Liver (tissue), 9 donors: Measurements from ENCODE around the gene EMSY. TPM values are rescaled to one million over a fixed set of nuclear protein-coding genes. Genes with fewer than 3 reads are reported as not detected.

Experiments
- DNase-seq: peaks from one replicate; pipeline ENCODE4 v3.0.0-alpha.2; 2017; ENCODE audit warnings: low spot score
- H3K27ac ChIP-seq, 2 donors: one replicate each; pipeline ENCODE4 v1.7.0; 2013; ENCODE audit warnings: inconsistent platforms in 2 of 2, low read length in 2 of 2, control low read depth in 1 of 2, low read depth in 1 of 2, mild to moderate bottlenecking in 1 of 2
- H3K27me3 ChIP-seq, 4 donors: one replicate each; pipeline versions ENCODE4 v1.6.1 to v1.7.0; 2013; ENCODE audit warnings: low read length in 3 of 4, inconsistent platforms in 1 of 4, mild to moderate bottlenecking in 1 of 4, moderate library complexity in 1 of 4; ENCODE audit not compliant: control insufficient read depth in 4 of 4, insufficient read depth in 4 of 4
- H3K36me3 ChIP-seq, 4 donors: one replicate each; pipeline versions ENCODE4 v1.6.1 to v1.7.0; 2013; ENCODE audit warnings: low read length in 3 of 4, mild to moderate bottlenecking in 3 of 4, low read depth in 1 of 4, moderate library complexity in 1 of 4; ENCODE audit not compliant: control insufficient read depth in 4 of 4, insufficient read depth in 3 of 4
- H3K4me1 ChIP-seq, 4 donors: one replicate each; pipeline versions ENCODE4 v1.6.1 to v1.7.0; 2013; ENCODE audit warnings: low read length in 3 of 4, mild to moderate bottlenecking in 3 of 4, moderate library complexity in 1 of 4; ENCODE audit not compliant: control insufficient read depth in 4 of 4, insufficient read depth in 4 of 4
- H3K4me3 ChIP-seq, 3 donors: one replicate each; pipeline versions ENCODE4 v1.6.1 to v1.7.0; 2013; ENCODE audit warnings: low read length in 3 of 3, control low read depth in 1 of 3, low read depth in 1 of 3, mild to moderate bottlenecking in 1 of 3
- H3K9ac ChIP-seq, 2 donors: one replicate each; pipeline ENCODE4 v1.7.0; 2013; ENCODE audit warnings: low read length in 2 of 2, mild to moderate bottlenecking in 2 of 2, moderate library complexity in 2 of 2, control low read depth in 1 of 2, low read depth in 1 of 2
- H3K9me3 ChIP-seq, 4 donors: one replicate each; pipeline versions ENCODE4 v1.6.1 to v1.7.0; 2013; ENCODE audit warnings: low read length in 3 of 4; ENCODE audit not compliant: control insufficient read depth in 4 of 4
- EGR1 ChIP-seq, 2 donors: IDR thresholded peaks; 2 replicates each; pipeline ENCODE4 v1.6.1; 2016 to 2018; ENCODE audit warnings: antibody characterized with exemption in 2 of 2, low read depth in 2 of 2
- FOXA1 ChIP-seq: IDR thresholded peaks from 2 replicates; pipeline ENCODE4 v1.6.1; 2016; ENCODE audit warnings: antibody characterized with exemption
- FOXA2 ChIP-seq: IDR thresholded peaks from 2 replicates; pipeline ENCODE4 v1.6.1; 2016; ENCODE audit warnings: antibody characterized with exemption
- GABPA ChIP-seq, 2 donors: IDR thresholded peaks in 1 of 2; conservative IDR thresholded peaks in 1 of 2; 2 replicates each; pipeline ENCODE4 v1.6.1; 2016; ENCODE audit warnings: antibody characterized with exemption in 2 of 2, mild to moderate bottlenecking in 1 of 2, moderate library complexity in 1 of 2
- HNF4A ChIP-seq, 2 donors: conservative IDR thresholded peaks; 2 replicates each; pipeline ENCODE4 v1.6.1; 2016; ENCODE audit warnings: antibody characterized with exemption in 2 of 2, mild to moderate bottlenecking in 2 of 2
- HNF4G ChIP-seq: IDR thresholded peaks from 2 replicates; pipeline ENCODE4 v1.6.1; 2016; ENCODE audit warnings: antibody characterized with exemption
- JUND ChIP-seq, 2 donors: IDR thresholded peaks; 2 replicates each; pipeline ENCODE4 v1.6.1; 2016; ENCODE audit warnings: antibody characterized with exemption in 2 of 2
- NR2F2 ChIP-seq: IDR thresholded peaks from 2 replicates; pipeline ENCODE4 v1.6.1; 2016; ENCODE audit warnings: antibody characterized with exemption
- RAD21 ChIP-seq, 2 donors: IDR thresholded peaks; 2 replicates each; pipeline ENCODE4 v1.6.1; 2016; ENCODE audit warnings: antibody characterized with exemption in 2 of 2, mild to moderate bottlenecking in 2 of 2
- RXRA ChIP-seq, 2 donors: IDR thresholded peaks; 2 replicates each; pipeline ENCODE4 v1.6.1; 2017 to 2018; ENCODE audit warnings: antibody characterized with exemption in 2 of 2, mild to moderate bottlenecking in 1 of 2
- SP1 ChIP-seq: IDR thresholded peaks from 2 replicates; pipeline ENCODE4 v1.6.1; 2018; ENCODE audit warnings: antibody characterized with exemption, mild to moderate bottlenecking
- TAF1 ChIP-seq: conservative IDR thresholded peaks from 2 replicates; pipeline ENCODE4 v1.6.1; 2016; ENCODE audit warnings: antibody characterized with exemption, mild to moderate bottlenecking
- YY1 ChIP-seq: IDR thresholded peaks from 2 replicates; pipeline ENCODE4 v1.6.1; 2016; ENCODE audit warnings: antibody characterized with exemption, mild to moderate bottlenecking
- WGBS: extraction: QIAGEN DNeasy Blood & Tissue Kit; methylation state at CpG from one replicate; pipeline ENCODE4 v1.1.7; 2013; 5-methylcytosine and 5-hydroxymethylcytosine counted together
- polyA plus RNA-seq, 2 donors: library from polyadenylated mRNA; stranded (reverse) in 1 of 2; unstranded in 1 of 2; fragments of 200-250 nt in 1 of 2; fragments of >200 nt in 1 of 2; fragmentation: Nextera tagmentation in 1 of 2; extraction: Ambion mirVana in 1 of 2; gene quantifications; one replicate each; pipeline versions ENCODE4 v1.2.1 to v1.2.3, GENCODE V29; 2013 to 2015
- total RNA-seq, 2 donors: library from RNA; depleted of rRNA; stranded (reverse); fragments of >200 nt; gene quantifications; one replicate each; pipeline ENCODE4 v1.2.3, GENCODE V29; 2014
- TF ChIP-seq, protein P1 (sequence below): IDR thresholded peaks from 2 replicates; pipeline ENCODE4 v1.6.1; 2016; ENCODE audit warnings: antibody characterized with exemption
- TF ChIP-seq, protein P2 (sequence below): IDR thresholded peaks from 2 replicates; pipeline ENCODE4 v1.6.1; 2016; ENCODE audit warnings: antibody characterized with exemption, mild to moderate bottlenecking
- TF ChIP-seq, protein P3 (sequence below): fragments of 150-350 bp; IDR thresholded peaks from 2 replicates; pipeline ENCODE4 v1.5.1; 2017; ENCODE audit warnings: improper control_type of control experiment, low read depth, low read length; ENCODE audit not compliant: missing input control
- TF ChIP-seq, protein P4 (sequence below): IDR thresholded peaks from 2 replicates; pipeline ENCODE4 v1.6.1; 2016; ENCODE audit warnings: antibody characterized with exemption
- TF ChIP-seq, protein P5 (sequence below): IDR thresholded peaks from 2 replicates; pipeline ENCODE4 v1.6.1; 2016; ENCODE audit warnings: antibody characterized with exemption
- donor health status: healthy.
- donor health status: healthy.
- donor health status: healthy.
- donor health status: healthy.
- donor health status: healthy.

EMSY gene, protein sequence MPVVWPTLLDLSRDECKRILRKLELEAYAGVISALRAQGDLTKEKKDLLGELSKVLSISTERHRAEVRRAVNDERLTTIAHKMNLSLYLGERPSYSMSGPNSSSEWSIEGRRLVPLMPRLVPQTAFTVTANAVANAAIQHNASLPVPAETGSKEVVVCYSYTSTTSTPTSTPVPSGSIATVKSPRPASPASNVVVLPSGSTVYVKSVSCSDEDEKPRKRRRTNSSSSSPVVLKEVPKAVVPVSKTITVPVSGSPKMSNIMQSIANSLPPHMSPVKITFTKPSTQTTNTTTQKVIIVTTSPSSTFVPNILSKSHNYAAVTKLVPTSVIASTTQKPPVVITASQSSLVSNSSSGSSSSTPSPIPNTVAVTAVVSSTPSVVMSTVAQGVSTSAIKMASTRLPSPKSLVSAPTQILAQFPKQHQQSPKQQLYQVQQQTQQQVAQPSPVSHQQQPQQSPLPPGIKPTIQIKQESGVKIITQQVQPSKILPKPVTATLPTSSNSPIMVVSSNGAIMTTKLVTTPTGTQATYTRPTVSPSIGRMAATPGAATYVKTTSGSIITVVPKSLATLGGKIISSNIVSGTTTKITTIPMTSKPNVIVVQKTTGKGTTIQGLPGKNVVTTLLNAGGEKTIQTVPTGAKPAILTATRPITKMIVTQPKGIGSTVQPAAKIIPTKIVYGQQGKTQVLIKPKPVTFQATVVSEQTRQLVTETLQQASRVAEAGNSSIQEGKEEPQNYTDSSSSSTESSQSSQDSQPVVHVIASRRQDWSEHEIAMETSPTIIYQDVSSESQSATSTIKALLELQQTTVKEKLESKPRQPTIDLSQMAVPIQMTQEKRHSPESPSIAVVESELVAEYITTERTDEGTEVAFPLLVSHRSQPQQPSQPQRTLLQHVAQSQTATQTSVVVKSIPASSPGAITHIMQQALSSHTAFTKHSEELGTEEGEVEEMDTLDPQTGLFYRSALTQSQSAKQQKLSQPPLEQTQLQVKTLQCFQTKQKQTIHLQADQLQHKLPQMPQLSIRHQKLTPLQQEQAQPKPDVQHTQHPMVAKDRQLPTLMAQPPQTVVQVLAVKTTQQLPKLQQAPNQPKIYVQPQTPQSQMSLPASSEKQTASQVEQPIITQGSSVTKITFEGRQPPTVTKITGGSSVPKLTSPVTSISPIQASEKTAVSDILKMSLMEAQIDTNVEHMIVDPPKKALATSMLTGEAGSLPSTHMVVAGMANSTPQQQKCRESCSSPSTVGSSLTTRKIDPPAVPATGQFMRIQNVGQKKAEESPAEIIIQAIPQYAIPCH (N-terminal part only)
- total RNA-seq (10 to 100 TPM; 11.9 to 14.8 TPM), polyA plus RNA-seq (1 to 10 TPM; 4.2 to 5.9 TPM)

DNA sequence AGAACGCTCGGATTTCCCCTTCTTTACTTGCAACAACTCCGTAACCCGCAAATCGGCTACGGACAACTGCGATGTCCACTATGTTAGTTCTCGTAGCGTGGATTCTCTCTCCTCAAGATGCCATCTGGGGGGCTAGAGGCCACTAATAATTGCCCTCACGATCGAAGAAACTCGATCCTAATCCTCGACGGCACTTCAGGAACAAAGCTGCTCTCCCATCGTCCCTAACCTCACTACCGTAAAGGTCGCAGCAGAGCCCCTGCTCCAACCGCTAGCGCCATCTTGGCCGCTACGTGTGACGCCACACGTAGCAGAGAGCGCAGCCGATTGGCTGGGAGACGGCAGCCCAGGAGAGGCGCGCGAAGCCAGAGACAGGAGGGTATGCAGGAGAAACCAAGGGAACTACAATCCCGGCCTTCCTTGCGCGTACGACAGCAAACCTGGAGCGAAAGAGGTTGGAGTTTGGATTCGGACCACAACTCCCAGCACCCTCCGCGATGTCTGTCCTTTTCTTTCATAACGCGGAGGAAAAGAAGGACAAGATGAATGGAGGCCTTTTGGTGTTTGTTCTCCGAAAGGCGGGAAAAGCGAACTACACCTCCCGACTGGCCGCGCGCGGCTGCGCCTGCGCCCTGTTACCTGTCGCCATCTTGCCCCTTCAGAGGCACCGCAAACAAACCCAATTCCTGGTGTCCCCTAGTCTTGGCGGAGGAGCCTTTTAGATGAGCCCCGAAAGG, at the start of gene EMSY:
Gene EMSY, plus strand, starts transcription at position 635 of the 737 bp plus-strand sequence. CDS start 1,921 bp downstream, outside the sequence.
- WGBS, result under 1% methylated on average over 53 of the region's 53 CpGs
- Histone ChIP-seq H3K4me3 (peak within 1 kb of the TSS; percentile 99), H3K9ac (peak within 1 kb of the TSS; percentile 87 to 92), H3K27ac (peak within 1 kb of the TSS; percentile 60 to 83), H3K4me1 (peaks cover 2 to 14% (median 8%) of the 10 kb centered on the region in 4 donors), H3K36me3 (peaks cover 0 to 5% (median 2%) of the 10 kb centered on the region in 4 donors), H3K9me3 (no peaks in the 10 kb centered on the region), H3K27me3 (no peaks in the 10 kb centered on the region)
- TF ChIP-seq, protein P1, sequence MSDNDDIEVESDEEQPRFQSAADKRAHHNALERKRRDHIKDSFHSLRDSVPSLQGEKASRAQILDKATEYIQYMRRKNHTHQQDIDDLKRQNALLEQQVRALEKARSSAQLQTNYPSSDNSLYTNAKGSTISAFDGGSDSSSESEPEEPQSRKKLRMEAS, result peak; percentile 76
- TF ChIP-seq YY1, result peak; percentile 99
- TF ChIP-seq NR2F2, result peak; percentile 89
- TF ChIP-seq EGR1 (IDR thresholded peaks at IDR 0.05; ENCODE audit: low read depth in 2 of 2), result no peak
- peak; percentile 32 to 49 for TF ChIP-seq JUND (IDR thresholded peaks at IDR 0.05)
- TF ChIP-seq GABPA (IDR thresholded peaks at IDR 0.05 in 1 of 2, conservative IDR thresholded peaks at IDR 0.05 in 1 of 2), result peak in 1 of 2 donors; percentile 77
- TF ChIP-seq, protein P2, sequence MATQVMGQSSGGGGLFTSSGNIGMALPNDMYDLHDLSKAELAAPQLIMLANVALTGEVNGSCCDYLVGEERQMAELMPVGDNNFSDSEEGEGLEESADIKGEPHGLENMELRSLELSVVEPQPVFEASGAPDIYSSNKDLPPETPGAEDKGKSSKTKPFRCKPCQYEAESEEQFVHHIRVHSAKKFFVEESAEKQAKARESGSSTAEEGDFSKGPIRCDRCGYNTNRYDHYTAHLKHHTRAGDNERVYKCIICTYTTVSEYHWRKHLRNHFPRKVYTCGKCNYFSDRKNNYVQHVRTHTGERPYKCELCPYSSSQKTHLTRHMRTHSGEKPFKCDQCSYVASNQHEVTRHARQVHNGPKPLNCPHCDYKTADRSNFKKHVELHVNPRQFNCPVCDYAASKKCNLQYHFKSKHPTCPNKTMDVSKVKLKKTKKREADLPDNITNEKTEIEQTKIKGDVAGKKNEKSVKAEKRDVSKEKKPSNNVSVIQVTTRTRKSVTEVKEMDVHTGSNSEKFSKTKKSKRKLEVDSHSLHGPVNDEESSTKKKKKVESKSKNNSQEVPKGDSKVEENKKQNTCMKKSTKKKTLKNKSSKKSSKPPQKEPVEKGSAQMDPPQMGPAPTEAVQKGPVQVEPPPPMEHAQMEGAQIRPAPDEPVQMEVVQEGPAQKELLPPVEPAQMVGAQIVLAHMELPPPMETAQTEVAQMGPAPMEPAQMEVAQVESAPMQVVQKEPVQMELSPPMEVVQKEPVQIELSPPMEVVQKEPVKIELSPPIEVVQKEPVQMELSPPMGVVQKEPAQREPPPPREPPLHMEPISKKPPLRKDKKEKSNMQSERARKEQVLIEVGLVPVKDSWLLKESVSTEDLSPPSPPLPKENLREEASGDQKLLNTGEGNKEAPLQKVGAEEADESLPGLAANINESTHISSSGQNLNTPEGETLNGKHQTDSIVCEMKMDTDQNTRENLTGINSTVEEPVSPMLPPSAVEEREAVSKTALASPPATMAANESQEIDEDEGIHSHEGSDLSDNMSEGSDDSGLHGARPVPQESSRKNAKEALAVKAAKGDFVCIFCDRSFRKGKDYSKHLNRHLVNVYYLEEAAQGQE, result peak; percentile 87
- no peak for TF ChIP-seq HNF4G
- TF ChIP-seq RXRA (IDR thresholded peaks at IDR 0.05), result peak; percentile 60 to 68
- peak; percentile 93 for TF ChIP-seq SP1
- no peak for TF ChIP-seq FOXA2
- TF ChIP-seq, protein P3, sequence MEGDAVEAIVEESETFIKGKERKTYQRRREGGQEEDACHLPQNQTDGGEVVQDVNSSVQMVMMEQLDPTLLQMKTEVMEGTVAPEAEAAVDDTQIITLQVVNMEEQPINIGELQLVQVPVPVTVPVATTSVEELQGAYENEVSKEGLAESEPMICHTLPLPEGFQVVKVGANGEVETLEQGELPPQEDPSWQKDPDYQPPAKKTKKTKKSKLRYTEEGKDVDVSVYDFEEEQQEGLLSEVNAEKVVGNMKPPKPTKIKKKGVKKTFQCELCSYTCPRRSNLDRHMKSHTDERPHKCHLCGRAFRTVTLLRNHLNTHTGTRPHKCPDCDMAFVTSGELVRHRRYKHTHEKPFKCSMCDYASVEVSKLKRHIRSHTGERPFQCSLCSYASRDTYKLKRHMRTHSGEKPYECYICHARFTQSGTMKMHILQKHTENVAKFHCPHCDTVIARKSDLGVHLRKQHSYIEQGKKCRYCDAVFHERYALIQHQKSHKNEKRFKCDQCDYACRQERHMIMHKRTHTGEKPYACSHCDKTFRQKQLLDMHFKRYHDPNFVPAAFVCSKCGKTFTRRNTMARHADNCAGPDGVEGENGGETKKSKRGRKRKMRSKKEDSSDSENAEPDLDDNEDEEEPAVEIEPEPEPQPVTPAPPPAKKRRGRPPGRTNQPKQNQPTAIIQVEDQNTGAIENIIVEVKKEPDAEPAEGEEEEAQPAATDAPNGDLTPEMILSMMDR, result no peak
- peak; percentile 62 to 73 for TF ChIP-seq HNF4A (conservative IDR thresholded peaks at IDR 0.05)
- TF ChIP-seq RAD21 (IDR thresholded peaks at IDR 0.05), result peak in 1 of 2 donors; percentile 56
- peak; percentile 73 for TF ChIP-seq FOXA1
- TF ChIP-seq, protein P4, sequence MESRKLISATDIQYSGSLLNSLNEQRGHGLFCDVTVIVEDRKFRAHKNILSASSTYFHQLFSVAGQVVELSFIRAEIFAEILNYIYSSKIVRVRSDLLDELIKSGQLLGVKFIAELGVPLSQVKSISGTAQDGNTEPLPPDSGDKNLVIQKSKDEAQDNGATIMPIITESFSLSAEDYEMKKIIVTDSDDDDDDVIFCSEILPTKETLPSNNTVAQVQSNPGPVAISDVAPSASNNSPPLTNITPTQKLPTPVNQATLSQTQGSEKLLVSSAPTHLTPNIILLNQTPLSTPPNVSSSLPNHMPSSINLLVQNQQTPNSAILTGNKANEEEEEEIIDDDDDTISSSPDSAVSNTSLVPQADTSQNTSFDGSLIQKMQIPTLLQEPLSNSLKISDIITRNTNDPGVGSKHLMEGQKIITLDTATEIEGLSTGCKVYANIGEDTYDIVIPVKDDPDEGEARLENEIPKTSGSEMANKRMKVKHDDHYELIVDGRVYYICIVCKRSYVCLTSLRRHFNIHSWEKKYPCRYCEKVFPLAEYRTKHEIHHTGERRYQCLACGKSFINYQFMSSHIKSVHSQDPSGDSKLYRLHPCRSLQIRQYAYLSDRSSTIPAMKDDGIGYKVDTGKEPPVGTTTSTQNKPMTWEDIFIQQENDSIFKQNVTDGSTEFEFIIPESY, result peak; percentile 90
- peak; percentile 94 for TF ChIP-seq TAF1
- TF ChIP-seq, protein P5, sequence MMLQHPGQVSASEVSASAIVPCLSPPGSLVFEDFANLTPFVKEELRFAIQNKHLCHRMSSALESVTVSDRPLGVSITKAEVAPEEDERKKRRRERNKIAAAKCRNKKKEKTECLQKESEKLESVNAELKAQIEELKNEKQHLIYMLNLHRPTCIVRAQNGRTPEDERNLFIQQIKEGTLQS, result peak; percentile 73
- peak; percentile 90 for DNase-seq
